H1 (cell line): ENCODE results near the gene SNX32. TPM values are rescaled to one million over a fixed set of nuclear protein-coding genes. Genes with fewer than 3 reads are reported as not detected.

Experiments used
- CHD2 ChIP-seq: IDR thresholded peaks from 2 replicates; pipeline ENCODE4 v1.6.1; 2012; ENCODE audit warnings: low read length, improper control_type of control experiment
- GABPA ChIP-seq: IDR thresholded peaks from 2 replicates; pipeline ENCODE4 v1.6.1; 2011; ENCODE audit warnings: mild to moderate bottlenecking, low read length, moderate library complexity, borderline replicate concordance; ENCODE audit not compliant: insufficient read depth
- KDM1A ChIP-seq: fragments of 200-600, 300-600 bp; sonication (generic); IDR thresholded peaks from 2 replicates; pipeline ENCODE4 v1.7.1; 2016; ENCODE audit warnings: mild to moderate bottlenecking, low read length, borderline replicate concordance
- PHF8 ChIP-seq: fragments of 200-600 bp; sonication (generic); conservative IDR thresholded peaks from 2 replicates; pipeline ENCODE4 v1.7.1; 2012; ENCODE audit warnings: low read depth, mild to moderate bottlenecking, inconsistent platforms, low read length, moderate library complexity
- TBP ChIP-seq: IDR thresholded peaks from 2 replicates; pipeline ENCODE4 v1.6.1; 2011; ENCODE audit warnings: low read depth, low read length, improper control_type of control experiment
- TEAD4 ChIP-seq: IDR thresholded peaks from 2 replicates; pipeline ENCODE4 v1.6.1; 2012; ENCODE audit warnings: low read depth, low read length, inconsistent platforms, mixed read lengths
- polyA plus RNA-seq, 7 experiments: library from polyadenylated mRNA; depleted of rRNA in 3 of 7; stranded (reverse) in 5 of 7; unstranded in 2 of 7; fragments of >200 nt in 5 of 7; fragments of 200-250 nt in 2 of 7; gene quantifications; 1 replicate in 5 of 7; 2 replicates in 1 of 7; 4 replicates in 1 of 7; pipeline versions ENCODE4 v1.2.1 to v1.2.3, GENCODE V29; 2011 to 2013; ENCODE audit warnings: missing spikeins in 2 of 7, mixed read lengths in 2 of 7
- total RNA-seq: library from RNA; stranded (reverse); fragmentation: NEBNext Ultra II Directional; extraction: Animal tissue kit (Norgen Biotek cat#: 25700); gene quantifications from 2 replicates; pipeline ENCODE4 v1.2.1, GENCODE V29; 2021
- TF ChIP-seq, protein P1 (sequence below): fragments of 300-600 bp; sonication (generic); IDR thresholded peaks from 2 replicates; pipeline ENCODE4 v1.7.1; 2012; ENCODE audit warnings: low read length, moderate library complexity, mild to moderate bottlenecking, inconsistent platforms; ENCODE audit not compliant: insufficient replicate concordance
- TF ChIP-seq, protein P2 (sequence below): IDR thresholded peaks from 2 replicates; pipeline ENCODE4 v1.6.1; 2012; ENCODE audit warnings: low read length, inconsistent platforms

Gene SNX32
- total and polyA plus RNA-seq, 2 of the 8 experiments (the other 6 are each of a cell fraction or from before 2014, with no cell fraction given), result 0.76 to 2.2 TPM

DNA sequence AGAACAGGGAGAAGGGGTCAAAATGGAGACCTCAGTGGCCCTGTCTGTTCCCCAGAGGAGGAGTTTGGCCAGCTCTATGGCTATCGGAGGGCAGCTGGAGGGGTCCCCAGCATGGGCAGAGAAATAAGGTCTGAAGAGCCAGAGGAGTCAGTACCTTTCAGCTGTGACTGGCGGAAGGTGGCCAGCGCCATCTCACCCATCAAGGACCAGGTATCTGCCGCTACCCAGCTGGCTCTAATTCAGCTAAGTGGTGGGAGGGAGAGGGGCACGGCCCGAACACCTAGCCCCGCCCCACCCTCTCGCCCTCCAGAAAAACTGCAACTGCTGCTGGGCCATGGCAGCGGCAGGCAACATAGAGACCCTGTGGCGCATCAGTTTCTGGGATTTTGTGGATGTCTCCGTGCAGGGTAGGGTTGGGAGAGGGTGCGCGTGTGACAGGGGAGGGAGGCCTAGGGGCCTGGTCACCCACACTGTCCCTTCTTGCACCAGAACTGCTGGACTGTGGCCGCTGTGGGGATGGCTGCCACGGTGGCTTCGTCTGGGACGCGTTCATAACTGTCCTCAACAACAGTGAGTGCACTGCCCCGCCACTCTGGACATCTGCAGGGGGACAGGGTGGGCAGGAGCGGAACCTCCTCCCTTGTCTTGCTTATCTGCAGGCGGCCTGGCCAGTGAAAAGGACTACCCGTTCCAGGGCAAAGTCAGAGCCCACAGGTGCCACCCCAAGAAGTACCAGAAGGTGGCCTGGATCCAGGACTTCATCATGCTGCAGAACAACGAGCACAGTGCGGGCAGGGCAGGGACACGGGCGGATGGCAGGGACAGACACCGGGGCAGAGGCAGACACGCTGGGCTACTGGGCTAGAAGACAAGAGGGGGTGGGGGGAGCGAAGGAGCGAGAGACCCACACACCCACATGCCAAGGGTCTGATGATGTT is 48.6 kb downstream of the SNX32 start (continued):
- TF ChIP-seq, protein P1, sequence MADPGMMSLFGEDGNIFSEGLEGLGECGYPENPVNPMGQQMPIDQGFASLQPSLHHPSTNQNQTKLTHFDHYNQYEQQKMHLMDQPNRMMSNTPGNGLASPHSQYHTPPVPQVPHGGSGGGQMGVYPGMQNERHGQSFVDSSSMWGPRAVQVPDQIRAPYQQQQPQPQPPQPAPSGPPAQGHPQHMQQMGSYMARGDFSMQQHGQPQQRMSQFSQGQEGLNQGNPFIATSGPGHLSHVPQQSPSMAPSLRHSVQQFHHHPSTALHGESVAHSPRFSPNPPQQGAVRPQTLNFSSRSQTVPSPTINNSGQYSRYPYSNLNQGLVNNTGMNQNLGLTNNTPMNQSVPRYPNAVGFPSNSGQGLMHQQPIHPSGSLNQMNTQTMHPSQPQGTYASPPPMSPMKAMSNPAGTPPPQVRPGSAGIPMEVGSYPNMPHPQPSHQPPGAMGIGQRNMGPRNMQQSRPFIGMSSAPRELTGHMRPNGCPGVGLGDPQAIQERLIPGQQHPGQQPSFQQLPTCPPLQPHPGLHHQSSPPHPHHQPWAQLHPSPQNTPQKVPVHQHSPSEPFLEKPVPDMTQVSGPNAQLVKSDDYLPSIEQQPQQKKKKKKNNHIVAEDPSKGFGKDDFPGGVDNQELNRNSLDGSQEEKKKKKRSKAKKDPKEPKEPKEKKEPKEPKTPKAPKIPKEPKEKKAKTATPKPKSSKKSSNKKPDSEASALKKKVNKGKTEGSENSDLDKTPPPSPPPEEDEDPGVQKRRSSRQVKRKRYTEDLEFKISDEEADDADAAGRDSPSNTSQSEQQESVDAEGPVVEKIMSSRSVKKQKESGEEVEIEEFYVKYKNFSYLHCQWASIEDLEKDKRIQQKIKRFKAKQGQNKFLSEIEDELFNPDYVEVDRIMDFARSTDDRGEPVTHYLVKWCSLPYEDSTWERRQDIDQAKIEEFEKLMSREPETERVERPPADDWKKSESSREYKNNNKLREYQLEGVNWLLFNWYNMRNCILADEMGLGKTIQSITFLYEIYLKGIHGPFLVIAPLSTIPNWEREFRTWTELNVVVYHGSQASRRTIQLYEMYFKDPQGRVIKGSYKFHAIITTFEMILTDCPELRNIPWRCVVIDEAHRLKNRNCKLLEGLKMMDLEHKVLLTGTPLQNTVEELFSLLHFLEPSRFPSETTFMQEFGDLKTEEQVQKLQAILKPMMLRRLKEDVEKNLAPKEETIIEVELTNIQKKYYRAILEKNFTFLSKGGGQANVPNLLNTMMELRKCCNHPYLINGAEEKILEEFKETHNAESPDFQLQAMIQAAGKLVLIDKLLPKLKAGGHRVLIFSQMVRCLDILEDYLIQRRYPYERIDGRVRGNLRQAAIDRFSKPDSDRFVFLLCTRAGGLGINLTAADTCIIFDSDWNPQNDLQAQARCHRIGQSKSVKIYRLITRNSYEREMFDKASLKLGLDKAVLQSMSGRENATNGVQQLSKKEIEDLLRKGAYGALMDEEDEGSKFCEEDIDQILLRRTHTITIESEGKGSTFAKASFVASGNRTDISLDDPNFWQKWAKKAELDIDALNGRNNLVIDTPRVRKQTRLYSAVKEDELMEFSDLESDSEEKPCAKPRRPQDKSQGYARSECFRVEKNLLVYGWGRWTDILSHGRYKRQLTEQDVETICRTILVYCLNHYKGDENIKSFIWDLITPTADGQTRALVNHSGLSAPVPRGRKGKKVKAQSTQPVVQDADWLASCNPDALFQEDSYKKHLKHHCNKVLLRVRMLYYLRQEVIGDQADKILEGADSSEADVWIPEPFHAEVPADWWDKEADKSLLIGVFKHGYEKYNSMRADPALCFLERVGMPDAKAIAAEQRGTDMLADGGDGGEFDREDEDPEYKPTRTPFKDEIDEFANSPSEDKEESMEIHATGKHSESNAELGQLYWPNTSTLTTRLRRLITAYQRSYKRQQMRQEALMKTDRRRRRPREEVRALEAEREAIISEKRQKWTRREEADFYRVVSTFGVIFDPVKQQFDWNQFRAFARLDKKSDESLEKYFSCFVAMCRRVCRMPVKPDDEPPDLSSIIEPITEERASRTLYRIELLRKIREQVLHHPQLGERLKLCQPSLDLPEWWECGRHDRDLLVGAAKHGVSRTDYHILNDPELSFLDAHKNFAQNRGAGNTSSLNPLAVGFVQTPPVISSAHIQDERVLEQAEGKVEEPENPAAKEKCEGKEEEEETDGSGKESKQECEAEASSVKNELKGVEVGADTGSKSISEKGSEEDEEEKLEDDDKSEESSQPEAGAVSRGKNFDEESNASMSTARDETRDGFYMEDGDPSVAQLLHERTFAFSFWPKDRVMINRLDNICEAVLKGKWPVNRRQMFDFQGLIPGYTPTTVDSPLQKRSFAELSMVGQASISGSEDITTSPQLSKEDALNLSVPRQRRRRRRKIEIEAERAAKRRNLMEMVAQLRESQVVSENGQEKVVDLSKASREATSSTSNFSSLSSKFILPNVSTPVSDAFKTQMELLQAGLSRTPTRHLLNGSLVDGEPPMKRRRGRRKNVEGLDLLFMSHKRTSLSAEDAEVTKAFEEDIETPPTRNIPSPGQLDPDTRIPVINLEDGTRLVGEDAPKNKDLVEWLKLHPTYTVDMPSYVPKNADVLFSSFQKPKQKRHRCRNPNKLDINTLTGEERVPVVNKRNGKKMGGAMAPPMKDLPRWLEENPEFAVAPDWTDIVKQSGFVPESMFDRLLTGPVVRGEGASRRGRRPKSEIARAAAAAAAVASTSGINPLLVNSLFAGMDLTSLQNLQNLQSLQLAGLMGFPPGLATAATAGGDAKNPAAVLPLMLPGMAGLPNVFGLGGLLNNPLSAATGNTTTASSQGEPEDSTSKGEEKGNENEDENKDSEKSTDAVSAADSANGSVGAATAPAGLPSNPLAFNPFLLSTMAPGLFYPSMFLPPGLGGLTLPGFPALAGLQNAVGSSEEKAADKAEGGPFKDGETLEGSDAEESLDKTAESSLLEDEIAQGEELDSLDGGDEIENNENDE, result no peak
- no peak for TF ChIP-seq KDM1A
- TF ChIP-seq, protein P2, sequence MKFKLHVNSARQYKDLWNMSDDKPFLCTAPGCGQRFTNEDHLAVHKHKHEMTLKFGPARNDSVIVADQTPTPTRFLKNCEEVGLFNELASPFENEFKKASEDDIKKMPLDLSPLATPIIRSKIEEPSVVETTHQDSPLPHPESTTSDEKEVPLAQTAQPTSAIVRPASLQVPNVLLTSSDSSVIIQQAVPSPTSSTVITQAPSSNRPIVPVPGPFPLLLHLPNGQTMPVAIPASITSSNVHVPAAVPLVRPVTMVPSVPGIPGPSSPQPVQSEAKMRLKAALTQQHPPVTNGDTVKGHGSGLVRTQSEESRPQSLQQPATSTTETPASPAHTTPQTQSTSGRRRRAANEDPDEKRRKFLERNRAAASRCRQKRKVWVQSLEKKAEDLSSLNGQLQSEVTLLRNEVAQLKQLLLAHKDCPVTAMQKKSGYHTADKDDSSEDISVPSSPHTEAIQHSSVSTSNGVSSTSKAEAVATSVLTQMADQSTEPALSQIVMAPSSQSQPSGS, result no peak
- TF ChIP-seq PHF8, result no peak
- no peak for TF ChIP-seq TBP
- TF ChIP-seq CHD2, result no peak
- no peak for TF ChIP-seq TEAD4
- no peak for TF ChIP-seq GABPA
